NT2/D1 (cell line): Measurements from ENCODE around the gene LRIG3.

Source experiments
- SUZ12 ChIP-seq: IDR thresholded peaks from 2 replicates; pipeline ENCODE4 v1.6.1; 2011; ENCODE audit not compliant: insufficient read length, insufficient read depth; ENCODE audit errors: extremely low read depth
- YY1 ChIP-seq: IDR thresholded peaks from 2 replicates; pipeline ENCODE4 v1.6.1; 2011; ENCODE audit not compliant: insufficient read length, insufficient read depth
- ZNF274 ChIP-seq: IDR thresholded peaks from 2 replicates; pipeline ENCODE4 v1.6.1; 2011; ENCODE audit warnings: mild to moderate bottlenecking, low read depth, low read length

GRCh38 chr12:58926586-58926985 is 6.3 kb upstream of the LRIG3 start:
- TF ChIP-seq SUZ12 (no peak), YY1 (no peak), ZNF274 (no peak)
